Small intestine (tissue), 7 donors: ENCODE results near the gene IFNAR1. TPM values are rescaled to one million over a fixed set of nuclear protein-coding genes. Genes with fewer than 3 reads are reported as not detected.

Source experiments
- DNase-seq, 2 donors: peaks; one replicate each; pipeline versions ENCODE4 v3.0.0 to v3.0.0-alpha.2; 2013
- FAIRE-seq: peaks from 2 replicates; lab custom pipeline; 2012; peaks lifted over from hg19 to GRCh38; lab: Jason Lieb, UNC
- H3K27ac ChIP-seq, 3 donors: one replicate each; pipeline ENCODE4 v1.5.1; 2013; ENCODE audit warnings: low read length in 2 of 3, mild to moderate bottlenecking in 2 of 3, control low read depth in 1 of 3, inconsistent platforms in 1 of 3, low read depth in 1 of 3, moderate library complexity in 1 of 3
- H3K27me3 ChIP-seq, 3 donors: one replicate each; pipeline ENCODE4 v1.6.1; 2013; ENCODE audit warnings: low read length in 3 of 3, inconsistent platforms in 1 of 3; ENCODE audit not compliant: control insufficient read depth in 3 of 3, insufficient read depth in 3 of 3
- H3K36me3 ChIP-seq, 3 donors: one replicate each; pipeline ENCODE4 v1.6.1; 2013; ENCODE audit warnings: low read length in 3 of 3, inconsistent platforms in 1 of 3, low read depth in 1 of 3, mild to moderate bottlenecking in 1 of 3, moderate library complexity in 1 of 3; ENCODE audit not compliant: control insufficient read depth in 3 of 3, insufficient read depth in 2 of 3
- H3K4me1 ChIP-seq, 3 donors: one replicate each; pipeline ENCODE4 v1.6.1; 2013; ENCODE audit warnings: low read length in 2 of 3, inconsistent platforms in 1 of 3, low read depth in 1 of 3, mild to moderate bottlenecking in 1 of 3, moderate library complexity in 1 of 3; ENCODE audit not compliant: control insufficient read depth in 3 of 3, insufficient read depth in 2 of 3
- H3K4me3 ChIP-seq, 3 donors: one replicate each; pipeline ENCODE4 v1.5.1; 2013; ENCODE audit warnings: low read length in 3 of 3, control low read depth in 1 of 3, inconsistent platforms in 1 of 3, low read depth in 1 of 3, mild to moderate bottlenecking in 1 of 3, moderate library complexity in 1 of 3
- H3K9me3 ChIP-seq, 2 donors: one replicate each; pipeline ENCODE4 v1.6.1; 2013; ENCODE audit warnings: low read depth in 1 of 2, low read length in 1 of 2; ENCODE audit not compliant: control insufficient read depth in 2 of 2, insufficient read depth in 1 of 2
- WGBS, 3 donors: extraction: QIAGEN DNeasy Blood & Tissue Kit; methylation state at CpG; one replicate each; pipeline ENCODE4 v1.1.7; 2013; 5-methylcytosine and 5-hydroxymethylcytosine counted together
- polyA plus RNA-seq, 4 donors: library from polyadenylated mRNA; stranded (reverse) in 3 of 4; unstranded in 1 of 4; fragments of 200-250 nt in 3 of 4; fragments of 120-200 nt in 1 of 4; gene quantifications; one replicate each; pipeline versions ENCODE4 v1.2.1 to v1.2.3, GENCODE V29; 2013
- donor health status: healthy with polysubstance abuse.
- donor health status: control.
- donor health status: control.
- donor health status: Bipolar disorder and iron deficiency.
- donor health status: healthy.

IFNAR1 gene
- polyA plus RNA-seq, 4 donors: 6.0 to 31.0 (median 17.3) TPM

DNA sequence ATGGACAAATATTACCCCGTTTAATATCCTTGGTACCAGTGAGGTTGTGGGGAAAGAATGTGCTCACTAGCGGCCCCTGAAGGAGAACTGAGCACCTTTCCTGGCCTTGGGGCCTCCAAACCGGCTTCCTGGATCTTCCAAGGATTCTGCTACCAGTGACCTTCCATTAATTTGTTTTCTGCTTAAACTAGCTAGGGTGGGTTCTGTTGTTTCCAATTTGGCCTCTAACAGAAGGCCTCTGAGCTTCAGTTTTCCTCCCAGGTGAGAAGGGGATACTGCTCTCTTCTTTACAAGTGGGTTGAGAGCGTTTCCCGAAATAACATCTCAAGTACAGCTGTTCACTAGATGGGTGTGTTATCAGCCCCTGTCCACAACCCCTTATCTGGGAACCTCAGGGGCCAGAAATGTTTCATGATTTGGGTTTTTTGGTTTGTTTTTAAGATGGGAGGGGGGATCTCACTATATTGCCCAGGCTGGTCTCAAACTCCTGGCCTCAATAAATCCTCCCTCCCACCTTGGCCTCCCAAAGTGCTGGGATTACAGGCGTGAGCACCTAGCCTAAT, 61.5 kb downstream of the IFNAR1 start:
- H3K27me3 ChIP-seq: no peaks in the 10 kb centered on the region
- no peak overlapping the region for H3K27ac ChIP-seq
- H3K4me3 ChIP-seq: no peak overlapping the region
- FAIRE-seq: no peak
- no peak for DNase-seq
- peaks cover 6 to 28% (median 8%) of the 10 kb centered on the region in 3 donors for H3K4me1 ChIP-seq
- no peaks in the 10 kb centered on the region for H3K9me3 ChIP-seq
- WGBS, 3 donors: 79 to 85% (median 82%) methylated on average over 6 of the region's 6 CpGs
- no peaks in the 10 kb centered on the region for H3K36me3 ChIP-seq

DNA sequence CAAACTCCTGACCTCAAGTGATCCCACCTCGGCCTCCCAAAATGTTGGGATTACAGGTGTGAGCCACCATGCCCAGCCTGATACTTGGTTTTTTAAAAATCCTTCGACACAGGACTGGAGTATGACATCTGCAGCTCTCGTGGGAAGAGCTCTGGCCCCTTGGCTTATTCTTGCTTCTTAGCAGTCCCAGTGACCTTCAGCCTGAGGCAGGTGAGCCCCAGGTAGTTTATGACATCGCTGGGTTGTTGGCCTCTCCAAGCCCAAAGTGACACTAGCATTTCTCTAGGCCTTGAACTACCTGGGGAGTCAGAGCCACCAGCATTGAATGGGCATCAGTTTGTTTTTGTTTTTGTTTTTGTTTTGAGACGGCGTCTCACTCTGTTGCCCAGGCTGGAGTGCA, 62.5 kb downstream of the IFNAR1 start:
- DNase-seq (peak in 1 of 2 donors; percentile 75), FAIRE-seq (no peak)
- H3K9me3 ChIP-seq: no peaks in the 10 kb centered on the region
- H3K36me3 ChIP-seq: no peaks in the 10 kb centered on the region
- H3K4me3 ChIP-seq: no peak overlapping the region
- peak overlapping the region in 1 of 3 donors; percentile 37 for H3K27ac ChIP-seq
- H3K4me1 ChIP-seq: peaks cover 6 to 28% (median 8%) of the 10 kb centered on the region in 3 donors
- no peaks in the 10 kb centered on the region for H3K27me3 ChIP-seq
- 72 to 93% (median 85%) methylated on average over 6 of the region's 6 CpGs for WGBS, 3 donors

DNA sequence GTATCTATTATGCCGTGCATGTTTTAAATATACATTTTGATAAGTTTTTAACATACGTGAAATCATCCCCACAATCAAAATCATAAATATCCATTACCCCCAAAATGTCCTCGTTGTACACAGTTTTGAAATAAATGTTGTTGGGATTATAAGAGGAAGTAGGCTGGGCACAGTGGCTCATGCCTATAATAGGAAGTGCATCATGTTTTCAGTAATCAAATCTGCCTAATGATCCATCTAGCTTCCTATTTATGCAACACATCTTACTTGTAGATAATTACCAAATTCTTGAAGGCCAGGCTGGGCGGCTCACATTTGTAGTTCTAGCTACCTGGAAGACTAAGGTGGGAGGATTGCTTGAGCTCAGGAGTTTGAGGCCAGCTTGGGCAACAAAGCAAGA, 63.4 kb downstream of the IFNAR1 start:
- H3K36me3 ChIP-seq: no peaks in the 10 kb centered on the region
- H3K27me3 ChIP-seq: no peaks in the 10 kb centered on the region
- H3K4me3 ChIP-seq: no peak overlapping the region
- no peak overlapping the region for H3K27ac ChIP-seq
- WGBS, 3 donors: 83 to 86% (median 85%) methylated on average over 4 of the region's 4 CpGs
- no peaks in the 10 kb centered on the region for H3K9me3 ChIP-seq
- peaks cover 0 to 23% (median 6%) of the 10 kb centered on the region in 3 donors for H3K4me1 ChIP-seq
- no peak for FAIRE-seq
- no peak for DNase-seq

DNA sequence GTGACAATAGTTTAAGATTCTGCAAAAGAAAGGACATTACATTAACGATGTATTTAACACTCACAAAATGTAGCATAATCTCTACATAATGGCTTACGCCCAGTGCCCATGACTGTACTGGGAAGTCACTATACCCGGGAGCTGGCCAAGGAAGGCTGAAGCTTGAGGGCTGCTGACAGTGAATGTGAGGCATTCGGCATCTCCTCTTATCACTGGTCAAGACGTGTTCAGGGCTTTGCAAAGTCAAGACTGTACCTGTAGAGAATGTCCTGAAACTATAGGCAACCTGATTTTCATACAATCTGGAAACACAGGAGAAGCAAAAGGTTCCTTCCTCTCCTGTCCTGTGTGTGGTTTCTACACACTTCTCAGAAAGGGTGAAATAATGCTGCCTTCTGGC, 65.7 kb downstream of the IFNAR1 start:
- DNase-seq (no peak), FAIRE-seq (no peak)
- no peak overlapping the region for H3K4me3 ChIP-seq
- H3K4me1 ChIP-seq: peaks cover 0 to 12% (median 0%) of the 10 kb centered on the region in 3 donors
- H3K9me3 ChIP-seq: no peaks in the 10 kb centered on the region
- H3K36me3 ChIP-seq: no peaks in the 10 kb centered on the region
- H3K27ac ChIP-seq: no peak overlapping the region
- WGBS, 3 donors: 82 to 89% (median 87%) methylated on average over 5 of the region's 5 CpGs
- H3K27me3 ChIP-seq: no peaks in the 10 kb centered on the region

DNA sequence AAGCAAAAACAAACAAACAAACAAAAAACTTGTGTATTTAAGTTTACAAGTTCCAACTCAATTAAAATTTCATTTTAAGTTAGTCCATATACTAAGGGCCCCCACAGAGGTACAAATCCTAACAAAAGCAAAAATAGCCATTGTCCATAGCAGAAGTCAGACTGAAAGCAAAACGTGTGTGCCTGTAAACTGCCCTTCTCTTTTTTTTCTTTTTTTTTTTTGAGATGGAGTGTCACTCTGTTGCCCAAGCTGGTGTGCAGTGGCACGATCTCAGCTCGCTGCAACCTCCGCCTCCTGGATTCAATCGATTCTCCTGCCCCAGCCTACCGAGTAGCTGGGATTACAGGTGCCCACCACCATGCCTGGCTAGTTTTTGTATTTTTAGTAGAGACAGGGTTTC, 66.9 kb downstream of the IFNAR1 start:
- FAIRE-seq (no peak), DNase-seq (no peak)
- H3K36me3 ChIP-seq: no peaks in the 10 kb centered on the region
- no peak overlapping the region for H3K27ac ChIP-seq
- peaks cover 0 to 6% (median 0%) of the 10 kb centered on the region in 3 donors for H3K4me1 ChIP-seq
- H3K4me3 ChIP-seq: no peak overlapping the region
- H3K27me3 ChIP-seq: no peaks in the 10 kb centered on the region
- 80 to 86% (median 84%) methylated on average over 6 of the region's 6 CpGs for WGBS, 3 donors
- H3K9me3 ChIP-seq: no peaks in the 10 kb centered on the region

DNA sequence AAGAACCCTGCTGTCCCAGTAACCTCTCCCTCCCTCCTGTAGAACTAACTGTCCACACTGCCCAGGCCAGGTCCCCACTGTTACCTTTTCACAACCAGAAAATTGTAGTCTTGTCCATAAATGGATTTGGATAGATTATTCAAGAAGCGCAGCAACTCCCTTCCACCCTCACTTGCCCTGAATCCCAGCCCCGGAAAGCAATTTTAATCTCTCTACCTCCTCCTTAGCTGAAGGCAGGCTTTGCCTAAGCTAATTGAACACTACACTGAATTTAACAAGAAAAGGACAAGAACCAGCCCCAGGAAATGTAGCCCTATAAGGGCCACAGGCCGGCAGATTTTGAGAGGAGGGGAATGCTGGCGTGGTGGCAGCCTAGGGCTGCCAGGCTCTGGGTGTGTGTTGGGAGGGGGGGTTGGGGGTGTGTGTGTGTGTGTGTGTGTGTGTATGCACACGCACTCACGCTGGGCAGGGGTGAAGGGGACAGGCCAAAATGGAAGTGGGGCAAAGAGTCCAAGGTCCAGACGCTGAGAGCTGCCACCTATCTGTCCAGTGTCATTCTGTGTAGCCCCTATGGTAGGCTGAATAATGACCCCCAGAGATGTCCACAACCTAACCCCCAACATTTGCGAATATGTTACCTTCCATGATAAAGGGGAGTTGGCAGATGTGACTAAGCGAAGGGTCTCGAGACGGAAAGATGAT, 67.7 kb downstream of the IFNAR1 start:
- no peak for FAIRE-seq
- Histone ChIP-seq H3K9me3 (no peaks in the 10 kb centered on the region), H3K4me3 (no peak overlapping the region), H3K27ac (no peak overlapping the region), H3K4me1 (no peaks in the 10 kb centered on the region), H3K27me3 (no peaks in the 10 kb centered on the region), H3K36me3 (no peaks in the 10 kb centered on the region)
- DNase-seq: no peak
- 83 to 91% (median 89%) methylated on average over 10 to 11 of the region's 11 CpGs for WGBS, 3 donors

DNA sequence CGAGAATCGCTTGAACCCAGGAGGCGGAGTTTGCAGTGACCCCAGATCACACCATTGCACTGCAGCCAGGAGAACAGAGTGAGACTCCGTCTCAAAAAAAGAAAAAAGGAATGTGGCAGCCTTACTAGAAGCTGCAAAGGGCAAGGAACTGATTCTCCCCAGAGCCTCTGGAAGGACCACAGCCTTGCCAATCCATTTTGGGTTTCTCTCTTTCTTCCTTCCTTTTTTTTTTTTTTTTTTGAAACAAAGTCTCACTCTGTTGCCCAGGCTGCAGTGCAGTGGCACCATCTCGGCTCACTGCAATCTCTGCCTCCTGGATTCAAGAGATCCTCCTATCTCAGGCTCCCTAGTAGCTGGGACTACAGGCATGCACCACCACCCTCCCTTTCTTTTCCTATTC, 68.6 kb downstream of the IFNAR1 start:
- Histone ChIP-seq H3K36me3 (no peaks in the 10 kb centered on the region), H3K4me1 (no peaks in the 10 kb centered on the region), H3K4me3 (no peak overlapping the region), H3K27ac (no peak overlapping the region), H3K27me3 (no peaks in the 10 kb centered on the region), H3K9me3 (no peaks in the 10 kb centered on the region)
- FAIRE-seq (no peak), DNase-seq (no peak)
- 70 to 85% (median 82%) methylated on average over 5 of the region's 5 CpGs for WGBS, 3 donors

DNA sequence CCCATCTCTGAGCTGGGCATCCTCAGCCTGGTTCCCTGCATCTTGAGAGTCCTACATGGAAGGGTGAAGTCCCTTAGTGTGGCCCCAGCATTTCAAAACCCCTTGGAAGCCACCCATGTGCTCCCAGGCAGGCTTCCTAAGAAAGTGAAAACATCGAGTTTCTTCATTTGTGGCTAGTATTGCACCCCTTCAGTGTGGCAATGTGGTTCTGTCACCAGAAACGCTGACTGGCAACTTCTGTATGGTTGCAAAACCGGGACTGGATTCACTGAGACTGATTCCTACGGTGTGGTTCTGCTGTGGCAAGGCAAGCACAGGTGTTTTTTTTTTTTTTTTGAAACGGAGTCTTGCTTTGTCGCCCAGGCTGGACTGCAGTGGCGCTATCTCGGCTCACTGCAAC, 69.5 kb downstream of the IFNAR1 start:
- no peak for DNase-seq
- Histone ChIP-seq H3K4me3 (peak overlapping the region in 1 of 3 donors; percentile 12), H3K4me1 (no peaks in the 10 kb centered on the region), H3K27me3 (no peaks in the 10 kb centered on the region), H3K27ac (no peak overlapping the region), H3K9me3 (no peaks in the 10 kb centered on the region), H3K36me3 (no peaks in the 10 kb centered on the region)
- WGBS, 3 donors: 72 to 84% (median 79%) methylated on average over 4 to 8 of the region's 8 CpGs
- no peak for FAIRE-seq
